Measurements from ENCODE around the gene IFT81. TPM values are rescaled to one million over a fixed set of nuclear protein-coding genes. Genes with fewer than 3 reads are reported as not detected.
A peak's percentile ranks its signal among the peaks of the same experiment; 100 is the strongest.

The IFT81 gene
- total RNA-seq, 1 experiment from 2014 or later: 15.5 TPM

- H3K4me1 ChIP-seq (ENCODE audit: control insufficient read depth, insufficient read depth, low read length): peaks cover 4% of the 10 kb centered on the region; the same call in 1 of the 2 replicates
- no peak overlapping the region for H3K27ac ChIP-seq (ENCODE audit: low read length)
- DNase-seq (ENCODE audit: low read depth, low spot score) (no peak), ATAC-seq (no peak)
- intact Hi-C loops (cut with micrococcal nuclease; ENCODE audit: unreplicated experiment) (no loop called here), in situ Hi-C loops (cut with HindIII; ENCODE audit: low pct_unique_long_range_greater_than_20kb, low sequenced_read_pairs) (no loop called here)
- ChIA-PET CTCF (no interaction called here), POLR2A (no interaction called here)
- no peaks in the 10 kb centered on the region for H3K27me3 ChIP-seq (ENCODE audit: control insufficient read depth, insufficient read depth, low read length)
- BruUV-seq (replicated peaks): TSS peak; percentile 42
- no peaks in the 10 kb centered on the region for H3K9me3 ChIP-seq (ENCODE audit: control insufficient read depth, insufficient read depth, low read depth, low read length)
- TF ChIP-seq CTCF (IDR thresholded peaks at IDR 0.05) (no peak), SIN3A (IDR thresholded peaks at IDR 0.05; ENCODE audit: borderline replicate concordance, insufficient read depth, low read depth, low read length) (no peak), REST (IDR thresholded peaks at IDR 0.05; ENCODE audit: insufficient read depth in 1 of 2, low read depth in 2 of 2, low read length in 1 of 2) (no peak), POLR2AphosphoS5 (IDR thresholded peaks at IDR 0.05; ENCODE audit: low read depth, low read length) (no peak), TCF7L2 (IDR thresholded peaks at IDR 0.05; ENCODE audit: low read depth, low read length) (no peak)
- peaks cover 2% of the 10 kb centered on the region; the same call in 1 of the 2 replicates for H3K36me3 ChIP-seq (ENCODE audit: control insufficient read depth, insufficient read depth, low read length)
- no peak overlapping the region for H3K4me3 ChIP-seq (ENCODE audit: low read depth in 2 of 2, low read length in 2 of 2)
Measured at GRCh38 chr12:110126557-110126956, 2.4 kb downstream of the IFT81 start.

GRCh38 chr12:110134691-110135411 is 10.7 kb downstream of the IFT81 start:
- Histone ChIP-seq H3K4me1 (ENCODE audit: control insufficient read depth, insufficient read depth, low read length) (no peaks in the 10 kb centered on the region), H3K27ac (ENCODE audit: low read length) (no peak overlapping the region), H3K36me3 (ENCODE audit: control insufficient read depth, insufficient read depth, low read length) (peaks cover 10% of the 10 kb centered on the region), H3K9me3 (ENCODE audit: control insufficient read depth, insufficient read depth, low read depth, low read length) (no peaks in the 10 kb centered on the region), H3K4me3 (ENCODE audit: low read depth in 2 of 2, low read length in 2 of 2) (no peak overlapping the region), H3K27me3 (ENCODE audit: control insufficient read depth, insufficient read depth, low read length) (no peaks in the 10 kb centered on the region)
- no peak for TF ChIP-seq TCF7L2 (IDR thresholded peaks at IDR 0.05; ENCODE audit: low read depth, low read length)
- TF ChIP-seq POLR2AphosphoS5 (IDR thresholded peaks at IDR 0.05; ENCODE audit: low read depth, low read length): no peak
- no peak for TF ChIP-seq SIN3A (IDR thresholded peaks at IDR 0.05; ENCODE audit: borderline replicate concordance, insufficient read depth, low read depth, low read length)
- TF ChIP-seq REST (IDR thresholded peaks at IDR 0.05; ENCODE audit: insufficient read depth in 1 of 2, low read depth in 2 of 2, low read length in 1 of 2): no peak
- no peak for TF ChIP-seq CTCF (IDR thresholded peaks at IDR 0.05)
- in situ Hi-C loops (cut with HindIII; ENCODE audit: low pct_unique_long_range_greater_than_20kb, low sequenced_read_pairs): no loop called here
- no peak for ATAC-seq
- DNase-seq (ENCODE audit: low read depth, low spot score): no peak
- intact Hi-C loops (cut with micrococcal nuclease; ENCODE audit: unreplicated experiment): no loop called here
- ChIA-PET POLR2A (no interaction called here), CTCF (no interaction called here)
- BruUV-seq (replicated peaks): TSS peak; percentile 20

All from Panc1 (cell line).